GM12878 (cell line): ENCODE measurements around the gene RNF31. TPM values are rescaled to one million over a fixed set of nuclear protein-coding genes. Genes with fewer than 3 reads are reported as not detected.
A peak's percentile ranks its signal among the peaks of the same experiment; 100 is the strongest.

Source experiments
- ATF2 ChIP-seq: IDR thresholded peaks from 2 replicates; pipeline ENCODE4 v1.6.1; 2012; ENCODE audit warnings: low read length, inconsistent platforms
- CHD4 ChIP-seq: fragments of 200-600 bp; sonication (generic); IDR thresholded peaks from 2 replicates; pipeline ENCODE4 v1.6.1; 2016; ENCODE audit warnings: mild to moderate bottlenecking
- CREB1 ChIP-seq: IDR thresholded peaks from 2 replicates; pipeline ENCODE4 v1.6.1; 2012; ENCODE audit warnings: low read depth, mild to moderate bottlenecking, inconsistent platforms
- ETV6 ChIP-seq, 2 experiments: fragments of 450-650 bp in 1 of 2; IDR thresholded peaks in 1 of 2; conservative IDR thresholded peaks in 1 of 2; 2 replicates each; pipeline ENCODE4 v1.6.1; 2014; ENCODE audit warnings: antibody characterized with exemption in 1 of 2, borderline replicate concordance in 1 of 2, low read depth in 1 of 2, mild to moderate bottlenecking in 1 of 2, moderate library complexity in 1 of 2
- JUND ChIP-seq: IDR thresholded peaks from 2 replicates; pipeline ENCODE4 v1.6.1; 2012; ENCODE audit warnings: low read depth, mild to moderate bottlenecking, low read length, improper control_type of control experiment, moderate library complexity
- MEF2B ChIP-seq: fragments of 450-650 bp; IDR thresholded peaks from 2 replicates; pipeline ENCODE4 v1.6.1; 2018; ENCODE audit warnings: mild to moderate bottlenecking, moderate library complexity; ENCODE audit not compliant: partially characterized antibody, poor library complexity, severe bottlenecking
- NFYB ChIP-seq: IDR thresholded peaks from 2 replicates; pipeline ENCODE4 v1.6.1; 2011; ENCODE audit warnings: low read depth, mild to moderate bottlenecking, low read length, improper control_type of control experiment, moderate library complexity; ENCODE audit not compliant: insufficient read depth
- PAX8 ChIP-seq: fragments of 450-650 bp; IDR thresholded peaks from 2 replicates; pipeline ENCODE4 v1.6.1; 2017; ENCODE audit warnings: mild to moderate bottlenecking, moderate library complexity
- RAD51 ChIP-seq: fragments of 450-650 bp; IDR thresholded peaks from 2 replicates; pipeline ENCODE4 v1.6.1; 2016; ENCODE audit warnings: moderate library complexity, mild to moderate bottlenecking, inconsistent platforms
- SUZ12 ChIP-seq: fragments of 200-600 bp; sonication (generic); IDR thresholded peaks from one replicate; pipeline ENCODE4 v1.6.1; 2018; ENCODE audit warnings: antibody characterized with exemption, mild to moderate bottlenecking; ENCODE audit not compliant: unreplicated experiment
- ZBED1 ChIP-seq: IDR thresholded peaks from 2 replicates; pipeline ENCODE4 v1.6.1; 2016; ENCODE audit warnings: borderline replicate concordance
- polyA plus RNA-seq, 11 experiments: library from polyadenylated mRNA; depleted of rRNA in 4 of 11; unstranded in 6 of 11; stranded (reverse) in 5 of 11; fragments of >200 nt; fragmentation: Nextera tagmentation in 4 of 11; fragmentation: Illumina TruSeq in 1 of 11; extraction: Ambion mirVana in 4 of 11; extraction: Trizol in 1 of 11; gene quantifications; 1 replicate in 1 of 11; 2 replicates in 10 of 11; pipeline versions ENCODE4 v1.2.1 to v1.2.3, GENCODE V29; 2011 to 2016; ENCODE audit warnings: inconsistent platforms in 2 of 11, missing spikeins in 2 of 11, low read depth in 1 of 11
- total RNA-seq, 4 experiments: library from RNA; depleted of rRNA in 3 of 4; stranded (reverse); fragments of >200 nt in 3 of 4; fragmentation: Illumina TruSeq in 1 of 4; extraction: Trizol in 1 of 4; gene quantifications; 2 replicates each; pipeline versions ENCODE4 v1.2.1 to v1.2.3, GENCODE V29; 2013 to 2021

Gene RNF31
- total and polyA plus RNA-seq, 10 of the 15 experiments (the other 5 are each of a cell fraction or from before 2014, with no cell fraction given): 8.5 to 92.7 (median 52.0) TPM

- no peak for TF ChIP-seq SUZ12
- no peak for TF ChIP-seq CHD4
- TF ChIP-seq ATF2: 0 out of 2 replicates have a peak, but pooled peaks have one; percentile 24
- peak; percentile 38; the same call in 1 of the 2 replicates for TF ChIP-seq CREB1
- TF ChIP-seq ETV6 (conservative IDR thresholded peaks at IDR 0.05 in 1 of 2, IDR thresholded peaks at IDR 0.05 in 1 of 2; ENCODE audit: borderline replicate concordance in 1 of 2, low read depth in 1 of 2): no peak
- no peak for TF ChIP-seq PAX8
- TF ChIP-seq MEF2B: peak; percentile 38
- TF ChIP-seq JUND: no peak
- TF ChIP-seq NFYB: peak; percentile 92
- TF ChIP-seq ZBED1: no peak; the same call in 1 of the 2 replicates
- no peak for TF ChIP-seq RAD51
- TF ChIP-seq, all 136 proteins: peak for 39
Measured at GRCh38 chr14:24171422-24172260, 24.3 kb downstream of the RNF31 start, which contains the start of gene REC8 (continued).
